NB4 (cell line): ENCODE results near the gene IRS1.

Experiments
- DNase-seq: peaks from one replicate; pipeline ENCODE4 v3.0.0; 2010; ENCODE audit warnings: low read depth
- H3K4me3 ChIP-seq: one replicate; pipeline ENCODE4 v1.5.1; 2011; ENCODE audit warnings: mild to moderate bottlenecking, low read depth, low read length, moderate library complexity
- MAX ChIP-seq: IDR thresholded peaks from 2 replicates; pipeline ENCODE4 v1.6.1; 2011; ENCODE audit warnings: low read depth, low read length
- MYC ChIP-seq: IDR thresholded peaks from 2 replicates; pipeline ENCODE4 v1.6.1; 2011; ENCODE audit warnings: low read depth, low read length
- POLR2A ChIP-seq: IDR thresholded peaks from 2 replicates; pipeline ENCODE4 v1.6.1; 2011; ENCODE audit warnings: mild to moderate bottlenecking; ENCODE audit not compliant: insufficient read length; ENCODE audit errors: extremely low read depth
- TF ChIP-seq, protein P1 (sequence below): IDR thresholded peaks from one replicate; pipeline ENCODE4 v1.5.1; 2012; ENCODE audit warnings: low read depth, low read length

The IRS1 gene

GRCh38 chr2:226716126-226716525, 83.5 kb downstream of the IRS1 start:
- no peak overlapping the region for H3K4me3 ChIP-seq
- TF ChIP-seq, protein P1, sequence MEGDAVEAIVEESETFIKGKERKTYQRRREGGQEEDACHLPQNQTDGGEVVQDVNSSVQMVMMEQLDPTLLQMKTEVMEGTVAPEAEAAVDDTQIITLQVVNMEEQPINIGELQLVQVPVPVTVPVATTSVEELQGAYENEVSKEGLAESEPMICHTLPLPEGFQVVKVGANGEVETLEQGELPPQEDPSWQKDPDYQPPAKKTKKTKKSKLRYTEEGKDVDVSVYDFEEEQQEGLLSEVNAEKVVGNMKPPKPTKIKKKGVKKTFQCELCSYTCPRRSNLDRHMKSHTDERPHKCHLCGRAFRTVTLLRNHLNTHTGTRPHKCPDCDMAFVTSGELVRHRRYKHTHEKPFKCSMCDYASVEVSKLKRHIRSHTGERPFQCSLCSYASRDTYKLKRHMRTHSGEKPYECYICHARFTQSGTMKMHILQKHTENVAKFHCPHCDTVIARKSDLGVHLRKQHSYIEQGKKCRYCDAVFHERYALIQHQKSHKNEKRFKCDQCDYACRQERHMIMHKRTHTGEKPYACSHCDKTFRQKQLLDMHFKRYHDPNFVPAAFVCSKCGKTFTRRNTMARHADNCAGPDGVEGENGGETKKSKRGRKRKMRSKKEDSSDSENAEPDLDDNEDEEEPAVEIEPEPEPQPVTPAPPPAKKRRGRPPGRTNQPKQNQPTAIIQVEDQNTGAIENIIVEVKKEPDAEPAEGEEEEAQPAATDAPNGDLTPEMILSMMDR: no peak
- TF ChIP-seq MAX (no peak), POLR2A (no peak), MYC (no peak)
- DNase-seq: no peak

- H3K4me3 ChIP-seq: no peak overlapping the region
- TF ChIP-seq MYC: no peak
- TF ChIP-seq POLR2A: no peak
- no peak for DNase-seq
These were observed 84.2 kb downstream of the IRS1 start for GRCh38 chr2:226715347-226715990.

GRCh38 chr2:226712941-226713340, 86.7 kb downstream of the IRS1 start:
- DNase-seq: no peak
- TF ChIP-seq MYC (no peak), MAX (no peak), POLR2A (no peak)
- TF ChIP-seq, protein P1: no peak
- no peak overlapping the region for H3K4me3 ChIP-seq

DNA sequence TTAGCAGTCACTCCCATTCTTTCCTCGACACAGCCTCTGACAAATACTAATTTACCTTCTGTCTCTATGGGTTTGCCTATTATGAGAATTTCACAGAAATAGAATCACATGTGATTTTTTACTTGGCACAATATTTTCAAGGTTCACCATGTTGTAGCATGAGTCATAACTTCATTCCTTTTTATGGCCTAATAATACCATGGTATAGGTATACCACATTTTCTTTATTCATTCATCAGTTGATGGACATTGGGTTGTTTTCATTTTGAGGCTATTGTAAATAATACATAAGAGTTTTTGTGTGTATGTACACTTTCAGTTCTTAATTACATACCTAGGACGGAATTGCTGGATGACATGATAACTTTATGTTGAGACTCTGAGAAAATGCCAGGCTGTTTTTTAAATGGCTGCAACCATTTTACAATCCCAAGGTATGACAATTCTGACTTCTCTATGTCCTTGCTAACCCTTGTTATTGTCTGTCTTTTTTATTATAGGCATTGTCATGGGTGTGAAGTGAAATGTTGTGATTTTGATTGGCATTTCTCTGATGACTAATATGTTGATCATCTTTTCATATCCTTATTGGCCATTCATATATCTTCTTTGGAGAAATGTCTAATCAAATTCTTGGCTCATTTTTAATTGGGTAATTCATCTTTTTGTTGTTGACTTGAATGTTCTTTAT, 87.9 kb downstream of the IRS1 start:
- no peak overlapping the region for H3K4me3 ChIP-seq
- no peak for DNase-seq
- TF ChIP-seq, protein P1: no peak
- TF ChIP-seq MYC: no peak

DNA sequence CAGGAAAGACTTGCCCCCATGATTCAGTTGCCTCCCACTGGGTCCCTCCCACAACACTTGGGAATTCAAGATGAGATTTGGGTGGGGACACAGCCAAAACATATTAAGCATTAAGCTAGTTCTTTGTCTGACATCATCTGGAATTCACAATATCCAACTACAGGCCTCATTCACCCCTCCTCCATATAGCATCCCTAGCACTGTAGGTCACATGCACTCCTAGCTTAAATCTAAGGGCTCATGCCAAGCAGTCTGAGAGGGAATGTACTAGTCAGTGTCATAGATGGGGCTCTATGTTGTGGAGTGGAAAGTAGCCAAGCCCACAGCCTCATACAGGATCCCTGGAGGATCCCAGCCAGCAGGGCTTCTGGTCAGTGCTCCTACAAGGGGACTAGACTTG, 92.1 kb downstream of the IRS1 start:
- TF ChIP-seq, protein P1: no peak
- TF ChIP-seq POLR2A: no peak
- TF ChIP-seq MYC: no peak
- TF ChIP-seq MAX: no peak
- H3K4me3 ChIP-seq: no peak overlapping the region
- DNase-seq: no peak

GRCh38 chr2:226705965-226706364, 93.7 kb downstream of the IRS1 start:
- TF ChIP-seq MYC (no peak), MAX (no peak), POLR2A (no peak)
- TF ChIP-seq, protein P1: no peak
- H3K4me3 ChIP-seq: no peak overlapping the region
- DNase-seq: no peak
